Neural cell (in vitro differentiated cells): ENCODE data around the gene PIK3AP1. TPM values are rescaled to one million over a fixed set of nuclear protein-coding genes. Genes with fewer than 3 reads are reported as not detected.

Source experiments
- H2AFZ ChIP-seq: fragments of 200-600, 300-800 bp; sonication (generic), shearing (Covaris generic); 2 replicates; pipeline ENCODE4 v1.6.0; 2014; ENCODE audit warnings: low read depth, mild to moderate bottlenecking, antibody characterized with exemption, low read length, moderate library complexity
- H3F3A ChIP-seq: fragments of 200-600 bp; shearing (Covaris generic); 2 replicates; pipeline ENCODE4 v1.6.1; 2016; ENCODE audit warnings: mild to moderate bottlenecking, moderate library complexity, mixed read lengths, antibody characterized with exemption, low read length; ENCODE audit not compliant: insufficient read depth, poor library complexity, severe bottlenecking
- H3K27ac ChIP-seq: fragments of 200-600, 300-800 bp; sonication (generic), shearing (Covaris generic); 2 replicates; pipeline ENCODE4 v1.5.1; 2014; ENCODE audit warnings: mild to moderate bottlenecking, low read length, moderate library complexity
- H3K27me3 ChIP-seq: fragments of 300-800, 200-600 bp; sonication (generic), shearing (Covaris generic); 2 replicates; pipeline ENCODE4 v1.6.0; 2014; ENCODE audit warnings: mild to moderate bottlenecking, low read depth, low read length, moderate library complexity; ENCODE audit not compliant: insufficient read depth
- H3K36me3 ChIP-seq: fragments of 300-800, 200-600 bp; sonication (generic), shearing (Covaris generic); 2 replicates; pipeline ENCODE4 v1.5.1; 2014; ENCODE audit warnings: mild to moderate bottlenecking, antibody characterized with exemption, low read length, moderate library complexity; ENCODE audit not compliant: insufficient read depth
- H3K4me2 ChIP-seq: fragments of 300-800, 200-600 bp; sonication (generic), shearing (Covaris generic); 2 replicates; pipeline ENCODE4 v1.6.0; 2014; ENCODE audit warnings: mild to moderate bottlenecking, low read length
- H3K4me3 ChIP-seq: fragments of 300-800, 200-600 bp; sonication (generic), shearing (Covaris generic); 2 replicates; pipeline ENCODE4 v1.5.1; 2014; ENCODE audit warnings: mild to moderate bottlenecking, low read length, moderate library complexity
- H3K79me2 ChIP-seq: fragments of 200-600 bp; shearing (Covaris generic); replicated peaks from 2 replicates; pipeline ENCODE4 v1.6.0; 2014; ENCODE audit warnings: mild to moderate bottlenecking, low read length, moderate library complexity; ENCODE audit not compliant: insufficient read depth
- H3K9ac ChIP-seq: fragments of 300-800, 200-600 bp; sonication (generic), shearing (Covaris generic); 2 replicates; pipeline ENCODE4 v1.6.1; 2016; ENCODE audit warnings: mild to moderate bottlenecking, low read length, mixed read lengths
- H3K9me2 ChIP-seq: fragments of 200-600 bp; shearing (Covaris generic); 2 replicates; pipeline ENCODE4 v1.6.1; 2016; ENCODE audit warnings: mild to moderate bottlenecking, low read length, mixed read lengths; ENCODE audit not compliant: insufficient read depth
- H3K9me3 ChIP-seq: fragments of 200-600, 300-800 bp; sonication (generic), shearing (Covaris generic); 2 replicates; pipeline ENCODE4 v1.6.1; 2016; ENCODE audit warnings: mild to moderate bottlenecking, mixed run types, low read length, moderate library complexity, mixed read lengths
- H4K20me1 ChIP-seq: fragments of 200-600 bp; shearing (Covaris generic); 2 replicates; pipeline ENCODE4 v1.6.1; 2016; ENCODE audit warnings: mild to moderate bottlenecking, mixed run types; ENCODE audit not compliant: insufficient read depth
- EP300 ChIP-seq: fragments of 450-650 bp; conservative IDR thresholded peaks from 2 replicates; pipeline ENCODE4 v1.6.1; 2014; ENCODE audit warnings: antibody characterized with exemption, mild to moderate bottlenecking, moderate library complexity; ENCODE audit not compliant: poor library complexity, severe bottlenecking
- EZH2 ChIP-seq: fragments of 200-600, 300-800 bp; shearing (Covaris generic), sonication (generic); IDR thresholded peaks from 2 replicates; pipeline ENCODE4 v1.6.1; 2014; ENCODE audit warnings: antibody characterized with exemption, low read length, borderline replicate concordance, mild to moderate bottlenecking; ENCODE audit not compliant: insufficient read depth, poor library complexity, severe bottlenecking
- MXI1 ChIP-seq: fragments of 450-650 bp; conservative IDR thresholded peaks from 2 replicates; pipeline ENCODE4 v1.6.1; 2014; ENCODE audit warnings: antibody characterized with exemption, mild to moderate bottlenecking; ENCODE audit not compliant: poor library complexity, severe bottlenecking
- POLR2AphosphoS5 ChIP-seq: IDR thresholded peaks from 2 replicates; pipeline ENCODE4 v1.6.1; 2012
- RAD21 ChIP-seq: fragments of 450-650 bp; conservative IDR thresholded peaks from 2 replicates; pipeline ENCODE4 v1.6.1; 2014; ENCODE audit warnings: antibody characterized with exemption, mild to moderate bottlenecking, moderate library complexity
- SMC3 ChIP-seq: fragments of 450-650 bp; conservative IDR thresholded peaks from 2 replicates; pipeline ENCODE4 v1.6.1; 2014; ENCODE audit warnings: antibody characterized with exemption, mild to moderate bottlenecking, moderate library complexity; ENCODE audit not compliant: poor library complexity
- TAF1 ChIP-seq: IDR thresholded peaks from 2 replicates; pipeline ENCODE4 v1.6.1; 2012; ENCODE audit warnings: low read depth
- polyA plus RNA-seq: library from polyadenylated mRNA; depleted of rRNA; stranded (reverse); fragments of >200 nt; gene quantifications from 2 replicates; pipeline ENCODE4 v1.2.3, GENCODE V29; 2014
- TF ChIP-seq, protein P1 (sequence below): IDR thresholded peaks from 2 replicates; pipeline ENCODE4 v1.6.1; 2012; ENCODE audit warnings: borderline replicate concordance
- TF ChIP-seq, protein P2 (sequence below): fragments of 450-650 bp; IDR thresholded peaks from 2 replicates; pipeline ENCODE4 v1.5.1; 2014; ENCODE audit warnings: antibody characterized with exemption, mild to moderate bottlenecking, moderate library complexity; ENCODE audit not compliant: poor library complexity, severe bottlenecking

PIK3AP1 gene
- polyA plus RNA-seq, 1 donor from 2014 or later: 0.05 TPM

DNA sequence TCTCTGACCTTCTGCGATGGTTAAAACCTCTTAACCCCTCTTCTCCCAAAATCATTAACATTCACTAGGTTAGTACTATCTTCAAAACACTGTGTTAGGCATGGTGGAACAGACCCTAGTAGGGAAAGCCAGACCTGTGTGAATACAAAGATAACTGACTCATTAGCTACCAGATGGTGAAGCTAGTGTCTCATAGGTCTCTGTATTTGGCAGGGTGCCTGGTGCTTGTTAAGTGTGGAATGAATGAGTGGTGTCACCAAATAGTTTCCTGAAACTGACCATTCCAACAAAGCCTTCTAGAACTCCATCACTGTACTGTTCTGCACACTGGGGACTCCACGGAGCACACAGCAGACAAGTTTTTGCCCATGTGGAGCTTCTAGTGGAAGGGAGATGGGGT lies 105.8 kb downstream of the PIK3AP1 start:
- TF ChIP-seq MXI1 (no peak), TAF1 (no peak), RAD21 (no peak)
- Histone ChIP-seq H3K9ac (no peak overlapping the region), H3K27ac (no peak overlapping the region), H4K20me1 (no peaks in the 10 kb centered on the region), H2AFZ (no peak overlapping the region), H3K36me3 (no peaks in the 10 kb centered on the region), H3K9me2 (no peaks in the 10 kb centered on the region), H3F3A (no peaks in the 10 kb centered on the region), H3K27me3 (no peaks in the 10 kb centered on the region), H3K79me2 (no peaks in the 10 kb centered on the region), H3K4me2 (no peak overlapping the region), H3K4me3 (no peak overlapping the region), H3K9me3 (no peaks in the 10 kb centered on the region)

GRCh38 chr10:96613576-96613975 lies 106.7 kb downstream of the PIK3AP1 start:
- H2AFZ ChIP-seq: no peak overlapping the region
- no peak overlapping the region for H3K4me2 ChIP-seq
- H4K20me1 ChIP-seq: no peaks in the 10 kb centered on the region
- no peaks in the 10 kb centered on the region for H3K9me2 ChIP-seq
- H3K36me3 ChIP-seq: no peaks in the 10 kb centered on the region
- H3K27ac ChIP-seq: no peak overlapping the region
- no peak overlapping the region for H3K4me3 ChIP-seq
- H3K9ac ChIP-seq: no peak overlapping the region
- TF ChIP-seq, protein P1, sequence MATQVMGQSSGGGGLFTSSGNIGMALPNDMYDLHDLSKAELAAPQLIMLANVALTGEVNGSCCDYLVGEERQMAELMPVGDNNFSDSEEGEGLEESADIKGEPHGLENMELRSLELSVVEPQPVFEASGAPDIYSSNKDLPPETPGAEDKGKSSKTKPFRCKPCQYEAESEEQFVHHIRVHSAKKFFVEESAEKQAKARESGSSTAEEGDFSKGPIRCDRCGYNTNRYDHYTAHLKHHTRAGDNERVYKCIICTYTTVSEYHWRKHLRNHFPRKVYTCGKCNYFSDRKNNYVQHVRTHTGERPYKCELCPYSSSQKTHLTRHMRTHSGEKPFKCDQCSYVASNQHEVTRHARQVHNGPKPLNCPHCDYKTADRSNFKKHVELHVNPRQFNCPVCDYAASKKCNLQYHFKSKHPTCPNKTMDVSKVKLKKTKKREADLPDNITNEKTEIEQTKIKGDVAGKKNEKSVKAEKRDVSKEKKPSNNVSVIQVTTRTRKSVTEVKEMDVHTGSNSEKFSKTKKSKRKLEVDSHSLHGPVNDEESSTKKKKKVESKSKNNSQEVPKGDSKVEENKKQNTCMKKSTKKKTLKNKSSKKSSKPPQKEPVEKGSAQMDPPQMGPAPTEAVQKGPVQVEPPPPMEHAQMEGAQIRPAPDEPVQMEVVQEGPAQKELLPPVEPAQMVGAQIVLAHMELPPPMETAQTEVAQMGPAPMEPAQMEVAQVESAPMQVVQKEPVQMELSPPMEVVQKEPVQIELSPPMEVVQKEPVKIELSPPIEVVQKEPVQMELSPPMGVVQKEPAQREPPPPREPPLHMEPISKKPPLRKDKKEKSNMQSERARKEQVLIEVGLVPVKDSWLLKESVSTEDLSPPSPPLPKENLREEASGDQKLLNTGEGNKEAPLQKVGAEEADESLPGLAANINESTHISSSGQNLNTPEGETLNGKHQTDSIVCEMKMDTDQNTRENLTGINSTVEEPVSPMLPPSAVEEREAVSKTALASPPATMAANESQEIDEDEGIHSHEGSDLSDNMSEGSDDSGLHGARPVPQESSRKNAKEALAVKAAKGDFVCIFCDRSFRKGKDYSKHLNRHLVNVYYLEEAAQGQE: no peak
- TF ChIP-seq, protein P2, sequence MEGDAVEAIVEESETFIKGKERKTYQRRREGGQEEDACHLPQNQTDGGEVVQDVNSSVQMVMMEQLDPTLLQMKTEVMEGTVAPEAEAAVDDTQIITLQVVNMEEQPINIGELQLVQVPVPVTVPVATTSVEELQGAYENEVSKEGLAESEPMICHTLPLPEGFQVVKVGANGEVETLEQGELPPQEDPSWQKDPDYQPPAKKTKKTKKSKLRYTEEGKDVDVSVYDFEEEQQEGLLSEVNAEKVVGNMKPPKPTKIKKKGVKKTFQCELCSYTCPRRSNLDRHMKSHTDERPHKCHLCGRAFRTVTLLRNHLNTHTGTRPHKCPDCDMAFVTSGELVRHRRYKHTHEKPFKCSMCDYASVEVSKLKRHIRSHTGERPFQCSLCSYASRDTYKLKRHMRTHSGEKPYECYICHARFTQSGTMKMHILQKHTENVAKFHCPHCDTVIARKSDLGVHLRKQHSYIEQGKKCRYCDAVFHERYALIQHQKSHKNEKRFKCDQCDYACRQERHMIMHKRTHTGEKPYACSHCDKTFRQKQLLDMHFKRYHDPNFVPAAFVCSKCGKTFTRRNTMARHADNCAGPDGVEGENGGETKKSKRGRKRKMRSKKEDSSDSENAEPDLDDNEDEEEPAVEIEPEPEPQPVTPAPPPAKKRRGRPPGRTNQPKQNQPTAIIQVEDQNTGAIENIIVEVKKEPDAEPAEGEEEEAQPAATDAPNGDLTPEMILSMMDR: no peak
- no peak for TF ChIP-seq SMC3
- H3K27me3 ChIP-seq: no peaks in the 10 kb centered on the region
- no peaks in the 10 kb centered on the region for H3F3A ChIP-seq
- H3K9me3 ChIP-seq: no peaks in the 10 kb centered on the region
- no peaks in the 10 kb centered on the region for H3K79me2 ChIP-seq

GRCh38 chr10:96612055-96612830 lies 108.1 kb downstream of the PIK3AP1 start:
- no peak overlapping the region for H3K9ac ChIP-seq
- no peaks in the 10 kb centered on the region for H3K9me2 ChIP-seq
- no peaks in the 10 kb centered on the region for H3K79me2 ChIP-seq
- no peaks in the 10 kb centered on the region for H3K9me3 ChIP-seq
- no peaks in the 10 kb centered on the region for H3F3A ChIP-seq
- H4K20me1 ChIP-seq: no peaks in the 10 kb centered on the region
- H3K4me3 ChIP-seq: no peak overlapping the region
- no peak for TF ChIP-seq EZH2
- TF ChIP-seq, protein P2: no peak
- no peak for TF ChIP-seq EP300
- TF ChIP-seq, protein P1: no peak
- TF ChIP-seq SMC3: no peak
- TF ChIP-seq POLR2AphosphoS5: no peak
- TF ChIP-seq TAF1: no peak
- no peak for TF ChIP-seq MXI1
- no peak for TF ChIP-seq RAD21
- no peaks in the 10 kb centered on the region for H3K27me3 ChIP-seq
- no peak overlapping the region for H3K27ac ChIP-seq
- H3K4me2 ChIP-seq: no peak overlapping the region
- H3K36me3 ChIP-seq: no peaks in the 10 kb centered on the region
- H2AFZ ChIP-seq: no peak overlapping the region
